ENCODE results near the gene CFAP53. TPM values are rescaled to one million over a fixed set of nuclear protein-coding genes. Genes with fewer than 3 reads are reported as not detected.

The CFAP53 gene
- total and polyA plus RNA-seq, 2 of the 4 experiments (the other 2 are of a cell fraction) = under 0.01 to 0.12 TPM

- ChIA-PET CTCF (interaction anchor here (1.0 kb wide), 1 partner anchor 70 kb away, joined by 3 read pairs; no protein-coding TSS in a partner anchor), POLR2A (ENCODE audit: unreplicated experiment) (no interaction called here)
- in situ Hi-C loops (cut with MboI; ENCODE audit: low sequenced_read_pairs) = loop anchor here (25.0 kb wide), 2 partner anchors 750 to 1650 kb away; partner anchors contain the start of gene SMAD4
- H3K9me1 ChIP-seq (ENCODE audit: insufficient read depth, low read length) = no peaks in the 10 kb centered on the region
- H2BK5ac ChIP-seq (ENCODE audit: low read depth, low read length, poor library complexity, severe bottlenecking) = peak within 1 kb of the TSS; percentile 12
- no peaks in the 10 kb centered on the region for H3K9me3 ChIP-seq (ENCODE audit: control insufficient read depth, insufficient read depth, low read length)
- H4K20me1 ChIP-seq (ENCODE audit: insufficient read depth, low read length) = peaks cover 3% of the 10 kb centered on the region; the same call in 1 of the 2 replicates
- 0 out of 2 replicates have a peak within 1 kb of the TSS, but pooled peaks have one; percentile 10 for H2AK5ac ChIP-seq (ENCODE audit: low read depth, low read length)
- H3K18ac ChIP-seq (ENCODE audit: low read depth, low read length) = no peak within 1 kb of the TSS
- H3K36me3 ChIP-seq (ENCODE audit: control insufficient read depth, insufficient read depth, low read length) = peaks cover 24% of the 10 kb centered on the region
- peak within 1 kb of the TSS; percentile 9; the same call in 1 of the 2 replicates for H3K23ac ChIP-seq (ENCODE audit: low read depth, low read length)
- ATAC-seq (ENCODE audit: low read depth) (peak; percentile 96), DNase-seq (peak; percentile 100)
- peaks cover 7 to 17% of the 10 kb centered on the region in 2 experiments; a peak in 3 of 4 replicates for H3K79me1 ChIP-seq (ENCODE audit: low read depth in 1 of 2, low read length in 2 of 2)
- H4K8ac ChIP-seq (ENCODE audit: low read depth in 2 of 2, low read length in 2 of 2) = peak within 1 kb of the TSS; percentile 47 to 93
- no peak within 1 kb of the TSS for H3K56ac ChIP-seq (ENCODE audit: extremely low read depth, insufficient read depth, low read length)
- H4K5ac ChIP-seq (ENCODE audit: low read depth, low read length) = peak within 1 kb of the TSS; percentile 61
- WGBS, 2 experiments (ENCODE audit: extremely low coverage in 2 of 2, insufficient read length in 1 of 2) = 0% methylated on average over 39 of the region's 76 CpGs; no CpG with 5 or more reads in 1 of the 2 experiments
- intact Hi-C loops (cut with micrococcal nuclease) = loop anchor here (5.0 to 10.0 kb wide), 2 partner anchors 70 to 793 kb away; partner anchors contain the start of gene RPL17
- H2AFZ ChIP-seq (replicated peaks; ENCODE audit: low read length, poor library complexity) = peak within 1 kb of the TSS; percentile 99
- peak within 1 kb of the TSS; percentile 82 for H3K4me2 ChIP-seq (ENCODE audit: low read depth, low read length)
- H3K27ac ChIP-seq (ENCODE audit: insufficient read depth, low read length) = peak within 1 kb of the TSS; percentile 33
- BruUV-seq (replicated peaks) = no TSS peak
- peak within 1 kb of the TSS; percentile 73; the same call in 1 of the 2 replicates for H3K14ac ChIP-seq (replicated peaks; ENCODE audit: low read depth, low read length)
- H2BK120ac ChIP-seq (ENCODE audit: low read depth, low read length) = peak within 1 kb of the TSS; percentile 37; the same call in 1 of the 2 replicates
- H3K4ac ChIP-seq (ENCODE audit: low read depth, low read length) = peak within 1 kb of the TSS; percentile 66
- peaks cover 5% of the 10 kb centered on the region; the same call in 1 of the 2 replicates for H3K27me3 ChIP-seq (ENCODE audit: control insufficient read depth, insufficient read depth, low read length)
- no peak within 1 kb of the TSS for H2BK20ac ChIP-seq (ENCODE audit: low read depth, low read length)
- dilution Hi-C loops (cut with HindIII; ENCODE audit: low sequenced_read_pairs, unreplicated experiment) = no loop called here
- H3K4me1 ChIP-seq (ENCODE audit: control insufficient read depth, insufficient read depth, low read length) = peaks cover 3% of the 10 kb centered on the region; the same call in 1 of the 2 replicates
- H3K4me3 ChIP-seq (ENCODE audit: insufficient read depth, low read depth, low read length) = peak within 1 kb of the TSS; percentile 60
- H2AK9ac ChIP-seq (replicated peaks; ENCODE audit: low read depth, low read length, poor library complexity) = peak within 1 kb of the TSS; percentile 86
- H2BK15ac ChIP-seq (ENCODE audit: low read depth, low read length) = no peak within 1 kb of the TSS
- peak within 1 kb of the TSS; percentile 20 for H4K91ac ChIP-seq (ENCODE audit: insufficient read depth, low read depth, low read length)
- peak within 1 kb of the TSS; percentile 55 for H3K9ac ChIP-seq (ENCODE audit: low read depth, low read length)
- TF ChIP-seq CEBPB (IDR thresholded peaks at IDR 0.05; ENCODE audit: low read depth, low read length) (peak; percentile 83), SMC3 (IDR thresholded peaks at IDR 0.05; ENCODE audit: low read depth, low read length) (no peak), RFX5 (IDR thresholded peaks at IDR 0.05; ENCODE audit: low read depth, low read length) (0 out of 2 replicates have a peak, but pooled peaks have one; percentile 9), CTCF (conservative IDR thresholded peaks at IDR 0.05; ENCODE audit: low read depth, low read length) (peak; percentile 56), FOS (IDR thresholded peaks at IDR 0.05; ENCODE audit: low read depth, low read length) (no peak), USF2 (IDR thresholded peaks at IDR 0.05; ENCODE audit: low read depth, low read length) (peak; percentile 24; the same call in 1 of the 2 replicates), MAZ (IDR thresholded peaks at IDR 0.05; ENCODE audit: borderline replicate concordance, low read depth, low read length) (peak; percentile 55; the same call in 1 of the 2 replicates), RAD21 (IDR thresholded peaks at IDR 0.05; ENCODE audit: low read length) (no peak), ELK1 (IDR thresholded peaks at IDR 0.05; ENCODE audit: borderline replicate concordance, low read depth, low read length) (no peak), MXI1 (IDR thresholded peaks at IDR 0.05; ENCODE audit: borderline replicate concordance, low read depth, low read length) (peak; percentile 75; the same call in 1 of the 2 replicates), POLR2A (IDR thresholded peaks at IDR 0.05; ENCODE audit: low read depth, low read length) (no peak), RCOR1 (IDR thresholded peaks at IDR 0.05; ENCODE audit: insufficient replicate concordance, low read length) (no peak)
These were observed 21.4 kb upstream of the CFAP53 start, which contains the start of gene CXXC1 for GRCh38 chr18:50287441-50288347. CXXC1 (minus strand) TSS chr18:50287692; CDS start chr18:50287589, 103 bp downstream.
